NCI-H2196 treated with DMSO at 0.1 percent for 48 hours (cell line): Measurements from ENCODE around the gene RAB3D.
"Not testable (repeated sequence)": the region's sequence is repeated elsewhere in the genome, so short reads cannot be mapped to it uniquely, and the experiment has no call there.

Experiments
- DNase-seq: peaks from one replicate; lab custom pipeline; 2025; ENCODE audit not compliant: unreplicated experiment; lab: John Stamatoyannopoulos, UW

The RAB3D gene

GRCh38 chr19:11339254-11340098 is at the start of gene RAB3D:
RAB3D (minus strand) TSS chr19:11339657; CDS start chr19:11337399, 2,258 bp downstream.
- peak; percentile 91 for DNase-seq

GRCh38 chr19:11387162-11388034 is 47.9 kb upstream of the RAB3D start:
- no peak for DNase-seq

DNA sequence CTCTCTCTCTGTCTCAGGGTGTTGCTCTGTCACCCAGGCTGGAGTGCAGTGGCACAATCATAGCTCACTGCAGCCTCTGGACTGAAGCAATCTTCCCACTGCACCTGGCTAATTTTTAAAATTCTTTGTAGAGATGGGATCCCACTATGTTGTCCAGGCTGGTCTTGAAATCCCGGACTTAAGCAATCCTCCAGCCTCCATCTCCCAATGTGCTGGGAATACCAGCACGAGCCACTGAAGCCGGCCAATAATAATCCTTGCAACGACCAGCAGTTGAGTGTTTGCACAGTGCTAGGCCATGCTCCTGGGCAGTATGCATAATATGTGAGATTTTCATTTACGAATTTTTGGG is 45.3 kb upstream of the RAB3D start:
- no peak for DNase-seq

DNA sequence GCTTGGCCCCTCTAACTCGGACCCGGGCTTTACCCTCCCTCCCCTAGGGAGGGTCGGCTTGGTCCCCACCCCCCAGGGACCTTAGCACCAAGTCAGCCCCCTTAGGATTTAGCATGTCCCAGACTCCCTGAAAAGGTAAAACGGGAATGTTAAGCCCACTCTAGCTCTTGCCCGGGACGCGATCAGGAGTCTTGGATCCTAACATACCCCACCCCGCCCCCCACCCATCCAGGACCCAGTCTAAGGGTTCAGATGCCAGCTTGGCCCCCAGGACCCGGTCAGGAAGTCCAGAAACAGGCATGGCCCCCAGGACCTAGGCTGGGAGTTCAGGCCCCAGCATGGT is 44.2 kb upstream of the RAB3D start:
- no peak for DNase-seq

GRCh38 chr19:11382898-11383705 is 43.6 kb upstream of the RAB3D start:
- DNase-seq = peak; percentile 40

- peak; percentile 96 for DNase-seq
These were observed 41.4 kb upstream of the RAB3D start for GRCh38 chr19:11380653-11381537.

GRCh38 chr19:11379857-11380350 is 40.4 kb upstream of the RAB3D start:
- no peak for DNase-seq

- DNase-seq = not testable (repeated sequence)
These were observed 39.9 kb upstream of the RAB3D start for GRCh38 chr19:11379269-11379845.

- DNase-seq = no peak
These were observed 39.1 kb upstream of the RAB3D start for GRCh38 chr19:11378319-11379189.

GRCh38 chr19:11377756-11378155 is 38.3 kb upstream of the RAB3D start:
- DNase-seq = no peak

GRCh38 chr19:11377237-11377636 is 37.8 kb upstream of the RAB3D start:
- DNase-seq = no peak

DNA sequence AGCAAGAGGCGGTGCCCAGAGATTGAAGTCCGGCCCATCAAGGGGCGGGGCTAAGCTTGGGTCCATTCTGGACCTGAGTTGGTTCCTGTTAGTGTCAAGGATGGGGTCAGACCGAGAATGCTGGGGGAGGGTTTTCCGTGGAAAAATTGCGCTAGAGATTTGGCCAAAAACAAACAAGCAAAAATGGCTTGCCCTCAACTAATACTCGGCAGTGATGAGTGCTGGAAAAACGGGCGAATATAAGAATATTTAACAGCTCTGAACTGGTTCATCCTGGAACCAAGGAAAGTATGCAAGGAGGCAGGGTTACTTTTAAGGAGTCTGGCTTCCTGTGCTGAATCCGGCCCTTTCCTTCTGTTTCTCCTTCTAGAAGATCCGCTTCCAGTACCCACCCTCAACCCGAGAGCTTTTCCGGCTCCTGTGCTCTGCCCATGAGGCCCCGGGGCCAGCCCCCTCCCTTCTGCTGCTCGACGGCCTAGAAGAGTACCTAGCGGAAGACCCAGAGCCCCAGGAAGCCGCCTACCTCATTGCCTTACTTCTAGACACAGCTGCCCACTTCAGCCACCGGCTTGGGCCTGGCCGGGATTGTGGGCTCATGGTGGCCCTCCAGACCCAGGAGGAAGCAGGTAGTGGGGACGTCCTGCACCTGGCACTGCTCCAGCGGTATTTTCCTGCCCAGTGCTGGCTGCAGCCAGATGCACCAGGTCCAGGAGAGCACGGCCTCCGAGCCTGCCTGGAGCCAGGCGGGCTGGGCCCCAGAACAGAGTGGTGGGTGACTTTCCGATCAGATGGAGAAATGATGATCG is 35.9 kb upstream of the RAB3D start:
- DNase-seq = peak; percentile 45

GRCh38 chr19:11374433-11375142 is 35.1 kb upstream of the RAB3D start, which contains the start of gene SWSAP1:
SWSAP1 (plus strand) TSS chr19:11374666; CDS start chr19:11374681, 15 bp downstream.
- DNase-seq = peak; percentile 100

GRCh38 chr19:11373885-11374432 is 34.5 kb upstream of the RAB3D start:
- no peak for DNase-seq

- peak; percentile 65 for DNase-seq
These were observed 33.9 kb upstream of the RAB3D start for GRCh38 chr19:11373166-11373884.

- no peak for DNase-seq
These were observed 31.3 kb upstream of the RAB3D start for GRCh38 chr19:11370744-11371143.
